Nephron (organoid): ENCODE measurements around the gene NXN.
A peak's percentile ranks its signal among the peaks of the same experiment; 100 is the strongest.

ENCODE experiments used
- H3K27ac Mint-ChIP-seq, 3 experiments: 2 replicates each; pipeline ENCODE4 v1.8.0; 2020; ENCODE audit warnings: mixed read lengths in 3 of 3, mild to moderate bottlenecking in 2 of 3, moderate library complexity in 1 of 3
- H3K27me3 Mint-ChIP-seq: 2 replicates; pipeline ENCODE4 v1.8.0; 2021; ENCODE audit warnings: low read depth, mild to moderate bottlenecking, moderate library complexity, mixed read lengths
- H3K36me3 Mint-ChIP-seq: 2 replicates; pipeline ENCODE4 v1.8.0; 2020; ENCODE audit warnings: low read depth, mixed read lengths
- H3K4me1 Mint-ChIP-seq: 2 replicates; pipeline ENCODE4 v1.8.0; 2020; ENCODE audit warnings: mixed read lengths
- H3K4me3 Mint-ChIP-seq, 3 experiments: 2 replicates each; pipeline ENCODE4 v1.8.0; 2020; ENCODE audit warnings: mild to moderate bottlenecking in 3 of 3, mixed read lengths in 3 of 3, moderate library complexity in 2 of 3
- H3K9me3 Mint-ChIP-seq: 2 replicates; pipeline ENCODE4 v1.8.0; 2020; ENCODE audit warnings: mixed read lengths
- CTCF ChIP-seq, 3 experiments: fragments of 200-600 bp; sonication (generic); IDR thresholded peaks; one replicate each; pipeline ENCODE4 v1.5.0; 2021; ENCODE audit warnings: antibody characterized with exemption in 3 of 3; ENCODE audit not compliant: unreplicated experiment in 3 of 3

The NXN gene

DNA sequence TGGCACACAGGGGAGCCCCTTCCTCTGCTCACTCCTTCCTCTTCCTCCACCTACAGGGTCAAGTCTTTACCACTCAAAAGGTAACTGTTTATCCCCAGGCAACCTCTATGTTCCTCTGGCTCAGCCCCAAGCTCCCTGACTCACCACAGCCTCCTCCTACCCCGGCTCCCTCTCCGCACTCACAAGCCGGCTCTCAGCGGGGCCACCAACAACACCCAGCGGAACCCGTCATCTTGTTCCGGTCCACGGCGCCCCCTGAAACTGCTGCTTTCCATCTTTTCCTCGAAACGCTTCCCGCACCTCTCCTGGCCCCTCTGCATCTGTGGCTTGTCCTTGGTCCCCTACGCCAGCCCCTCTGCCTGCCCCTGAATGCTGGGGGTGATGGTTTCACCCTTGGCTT, 58.4 kb downstream of the NXN start:
- Mint-ChIP-seq H3K9me3 (peaks cover 9% of the 10 kb centered on the region), H3K4me3 (no peak overlapping the region), H3K4me1 (peaks cover 34% of the 10 kb centered on the region), H3K27me3 (peaks cover 3% of the 10 kb centered on the region), H3K27ac (peak overlapping the region in 2 of 3 experiments; percentile 45 to 53), H3K36me3 (peaks cover 32% of the 10 kb centered on the region)
- TF ChIP-seq CTCF (IDR thresholded peaks at IDR 0.05; ENCODE audit: unreplicated experiment in 3 of 3): no peak

DNA sequence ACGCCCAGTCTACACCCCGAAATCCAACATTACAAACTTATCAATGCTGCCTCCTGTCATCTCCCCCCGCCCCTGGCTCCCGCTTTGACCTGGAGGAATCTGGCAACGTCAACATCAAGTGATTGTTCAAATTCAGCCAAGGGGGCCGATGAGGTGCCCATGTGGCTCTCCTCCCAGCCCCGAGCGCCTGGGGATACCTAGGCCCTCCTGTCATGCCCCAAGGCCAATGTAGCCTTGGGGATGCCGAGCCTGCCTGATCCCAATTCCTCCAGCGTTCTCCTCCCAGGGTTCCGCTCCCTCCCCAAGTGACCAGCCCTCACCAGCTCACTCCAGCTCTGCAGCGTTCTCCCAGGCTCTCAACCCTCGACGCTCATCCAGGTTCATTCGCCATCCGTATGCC, 59.4 kb downstream of the NXN start:
- Mint-ChIP-seq H3K4me3 (no peak overlapping the region), H3K4me1 (peaks cover 35% of the 10 kb centered on the region), H3K27ac (peak overlapping the region in 1 of 3 experiments; percentile 45), H3K27me3 (peaks cover 3% of the 10 kb centered on the region), H3K9me3 (peaks cover 12% of the 10 kb centered on the region), H3K36me3 (peaks cover 40% of the 10 kb centered on the region)
- TF ChIP-seq CTCF (IDR thresholded peaks at IDR 0.05; ENCODE audit: unreplicated experiment in 3 of 3): no peak

- H3K9me3 Mint-ChIP-seq: peaks cover 12% of the 10 kb centered on the region
Measured at GRCh38 chr17:917941-918740, 61.4 kb downstream of the NXN start.

GRCh38 chr17:917391-917811, 62.2 kb downstream of the NXN start:
- peaks cover 12% of the 10 kb centered on the region for H3K9me3 Mint-ChIP-seq
- peaks cover 3% of the 10 kb centered on the region for H3K27me3 Mint-ChIP-seq

More at GRCh38 chr17:917941-918740, 61.4 kb downstream of the NXN start:
- H3K4me3 Mint-ChIP-seq: peak overlapping the region in 2 of 3 experiments; percentile 7 to 13
- no peak for TF ChIP-seq CTCF (IDR thresholded peaks at IDR 0.05; ENCODE audit: unreplicated experiment in 3 of 3)
- peaks cover 35% of the 10 kb centered on the region for H3K4me1 Mint-ChIP-seq
- H3K27ac Mint-ChIP-seq: peak overlapping the region; percentile 94 to 97 (median 96)
- H3K27me3 Mint-ChIP-seq: peaks cover 3% of the 10 kb centered on the region
- H3K36me3 Mint-ChIP-seq: peaks cover 49% of the 10 kb centered on the region

GRCh38 chr17:916315-916714, 63.3 kb downstream of the NXN start:
- Mint-ChIP-seq H3K9me3 (peaks cover 12% of the 10 kb centered on the region), H3K4me1 (peaks cover 44% of the 10 kb centered on the region), H3K27ac (peak overlapping the region; percentile 97 to 99 (median 98)), H3K27me3 (peaks cover 3% of the 10 kb centered on the region), H3K4me3 (peak overlapping the region in 1 of 3 experiments; percentile 56), H3K36me3 (peaks cover 39% of the 10 kb centered on the region)
- no peak for TF ChIP-seq CTCF (IDR thresholded peaks at IDR 0.05; ENCODE audit: unreplicated experiment in 3 of 3)

More at GRCh38 chr17:917391-917811, 62.2 kb downstream of the NXN start:
- H3K4me1 Mint-ChIP-seq: peaks cover 40% of the 10 kb centered on the region
- H3K27ac Mint-ChIP-seq: peak overlapping the region; percentile 94 to 97 (median 96)
- no peak for TF ChIP-seq CTCF (IDR thresholded peaks at IDR 0.05; ENCODE audit: unreplicated experiment in 3 of 3)
- H3K4me3 Mint-ChIP-seq: peak overlapping the region in 1 of 3 experiments; percentile 7
- H3K36me3 Mint-ChIP-seq: peaks cover 45% of the 10 kb centered on the region
